Measurements from ENCODE around the gene CRACR2A. TPM values are rescaled to one million over a fixed set of nuclear protein-coding genes. Genes with fewer than 3 reads are reported as not detected.

The CRACR2A gene
- total RNA-seq, 1 experiment from 2014 or later, result 0.92 TPM

DNA sequence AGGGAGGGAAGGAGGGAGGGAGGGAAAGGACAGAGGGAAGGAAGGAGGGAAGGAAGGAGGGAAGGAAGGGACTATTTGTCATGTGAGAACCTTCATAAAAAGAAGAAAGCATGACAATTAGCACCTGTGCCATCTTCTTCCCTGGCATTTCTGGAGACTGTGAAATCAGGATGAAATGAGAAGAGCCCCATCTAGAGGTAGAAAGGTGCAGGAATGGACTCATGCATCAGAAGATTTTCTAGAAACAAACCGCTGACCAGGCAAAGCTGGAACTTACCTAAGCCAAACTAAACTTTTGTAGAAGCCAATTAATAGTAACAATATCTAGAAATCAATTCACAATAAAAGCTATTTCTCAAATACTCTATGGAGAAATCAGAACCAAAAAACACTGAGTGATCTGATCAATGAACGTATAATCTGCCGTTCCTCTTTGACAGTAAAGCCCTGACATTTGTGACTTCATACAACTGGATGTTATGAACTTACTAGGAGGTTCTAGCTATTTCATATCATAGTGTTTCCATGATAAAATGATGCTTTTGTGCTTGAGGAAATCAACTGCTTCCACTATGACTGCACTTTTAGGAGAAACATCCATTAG lies 24.4 kb upstream of the CRACR2A start:
- POLR2A ChIA-PET, result no interaction called here
- Histone ChIP-seq H3K27me3 (ENCODE audit: control insufficient read depth, insufficient read depth, low read length) (peaks cover 5% of the 10 kb centered on the region; the same call in 1 of the 2 replicates), H3K4me1 (ENCODE audit: control insufficient read depth, insufficient read depth, low read length) (no peaks in the 10 kb centered on the region), H3K27ac (ENCODE audit: low read length) (no peak overlapping the region), H3K4me3 (ENCODE audit: low read depth in 2 of 2, low read length in 2 of 2) (no peak overlapping the region), H3K36me3 (ENCODE audit: control insufficient read depth, insufficient read depth, low read length) (no peaks in the 10 kb centered on the region), H3K9me3 (ENCODE audit: control insufficient read depth, insufficient read depth, low read depth, low read length) (no peaks in the 10 kb centered on the region)
- peak; percentile 68; the same call in 1 of the 2 replicates for ATAC-seq
- TF ChIP-seq, protein P1, sequence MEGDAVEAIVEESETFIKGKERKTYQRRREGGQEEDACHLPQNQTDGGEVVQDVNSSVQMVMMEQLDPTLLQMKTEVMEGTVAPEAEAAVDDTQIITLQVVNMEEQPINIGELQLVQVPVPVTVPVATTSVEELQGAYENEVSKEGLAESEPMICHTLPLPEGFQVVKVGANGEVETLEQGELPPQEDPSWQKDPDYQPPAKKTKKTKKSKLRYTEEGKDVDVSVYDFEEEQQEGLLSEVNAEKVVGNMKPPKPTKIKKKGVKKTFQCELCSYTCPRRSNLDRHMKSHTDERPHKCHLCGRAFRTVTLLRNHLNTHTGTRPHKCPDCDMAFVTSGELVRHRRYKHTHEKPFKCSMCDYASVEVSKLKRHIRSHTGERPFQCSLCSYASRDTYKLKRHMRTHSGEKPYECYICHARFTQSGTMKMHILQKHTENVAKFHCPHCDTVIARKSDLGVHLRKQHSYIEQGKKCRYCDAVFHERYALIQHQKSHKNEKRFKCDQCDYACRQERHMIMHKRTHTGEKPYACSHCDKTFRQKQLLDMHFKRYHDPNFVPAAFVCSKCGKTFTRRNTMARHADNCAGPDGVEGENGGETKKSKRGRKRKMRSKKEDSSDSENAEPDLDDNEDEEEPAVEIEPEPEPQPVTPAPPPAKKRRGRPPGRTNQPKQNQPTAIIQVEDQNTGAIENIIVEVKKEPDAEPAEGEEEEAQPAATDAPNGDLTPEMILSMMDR (IDR thresholded peaks at IDR 0.05), result peak; percentile 66
- TF ChIP-seq, protein P2, sequence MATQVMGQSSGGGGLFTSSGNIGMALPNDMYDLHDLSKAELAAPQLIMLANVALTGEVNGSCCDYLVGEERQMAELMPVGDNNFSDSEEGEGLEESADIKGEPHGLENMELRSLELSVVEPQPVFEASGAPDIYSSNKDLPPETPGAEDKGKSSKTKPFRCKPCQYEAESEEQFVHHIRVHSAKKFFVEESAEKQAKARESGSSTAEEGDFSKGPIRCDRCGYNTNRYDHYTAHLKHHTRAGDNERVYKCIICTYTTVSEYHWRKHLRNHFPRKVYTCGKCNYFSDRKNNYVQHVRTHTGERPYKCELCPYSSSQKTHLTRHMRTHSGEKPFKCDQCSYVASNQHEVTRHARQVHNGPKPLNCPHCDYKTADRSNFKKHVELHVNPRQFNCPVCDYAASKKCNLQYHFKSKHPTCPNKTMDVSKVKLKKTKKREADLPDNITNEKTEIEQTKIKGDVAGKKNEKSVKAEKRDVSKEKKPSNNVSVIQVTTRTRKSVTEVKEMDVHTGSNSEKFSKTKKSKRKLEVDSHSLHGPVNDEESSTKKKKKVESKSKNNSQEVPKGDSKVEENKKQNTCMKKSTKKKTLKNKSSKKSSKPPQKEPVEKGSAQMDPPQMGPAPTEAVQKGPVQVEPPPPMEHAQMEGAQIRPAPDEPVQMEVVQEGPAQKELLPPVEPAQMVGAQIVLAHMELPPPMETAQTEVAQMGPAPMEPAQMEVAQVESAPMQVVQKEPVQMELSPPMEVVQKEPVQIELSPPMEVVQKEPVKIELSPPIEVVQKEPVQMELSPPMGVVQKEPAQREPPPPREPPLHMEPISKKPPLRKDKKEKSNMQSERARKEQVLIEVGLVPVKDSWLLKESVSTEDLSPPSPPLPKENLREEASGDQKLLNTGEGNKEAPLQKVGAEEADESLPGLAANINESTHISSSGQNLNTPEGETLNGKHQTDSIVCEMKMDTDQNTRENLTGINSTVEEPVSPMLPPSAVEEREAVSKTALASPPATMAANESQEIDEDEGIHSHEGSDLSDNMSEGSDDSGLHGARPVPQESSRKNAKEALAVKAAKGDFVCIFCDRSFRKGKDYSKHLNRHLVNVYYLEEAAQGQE (IDR thresholded peaks at IDR 0.05; ENCODE audit: insufficient read depth in 1 of 2, low read depth in 2 of 2, low read length in 1 of 2), result no peak
- no peak for TF ChIP-seq TCF7L2 (IDR thresholded peaks at IDR 0.05; ENCODE audit: low read depth, low read length)
- BruUV-seq (replicated peaks), result no TSS peak
- in situ Hi-C loops (cut with HindIII; ENCODE audit: low pct_unique_long_range_greater_than_20kb, low sequenced_read_pairs), result no loop called here
- DNase-seq (ENCODE audit: low read depth, low spot score), result peak; percentile 28
- intact Hi-C loops (cut with micrococcal nuclease; ENCODE audit: unreplicated experiment), result loop anchor here (2.0 to 10.0 kb wide), 2 partner anchors 113 to 477 kb away; no protein-coding TSS in a partner anchor
- CTCF ChIA-PET, result interaction anchor here (0.6 to 0.9 kb wide), 2 partner anchors 476 to 477 kb away, joined by 4 to 5 read pairs; no protein-coding TSS in a partner anchor

DNA sequence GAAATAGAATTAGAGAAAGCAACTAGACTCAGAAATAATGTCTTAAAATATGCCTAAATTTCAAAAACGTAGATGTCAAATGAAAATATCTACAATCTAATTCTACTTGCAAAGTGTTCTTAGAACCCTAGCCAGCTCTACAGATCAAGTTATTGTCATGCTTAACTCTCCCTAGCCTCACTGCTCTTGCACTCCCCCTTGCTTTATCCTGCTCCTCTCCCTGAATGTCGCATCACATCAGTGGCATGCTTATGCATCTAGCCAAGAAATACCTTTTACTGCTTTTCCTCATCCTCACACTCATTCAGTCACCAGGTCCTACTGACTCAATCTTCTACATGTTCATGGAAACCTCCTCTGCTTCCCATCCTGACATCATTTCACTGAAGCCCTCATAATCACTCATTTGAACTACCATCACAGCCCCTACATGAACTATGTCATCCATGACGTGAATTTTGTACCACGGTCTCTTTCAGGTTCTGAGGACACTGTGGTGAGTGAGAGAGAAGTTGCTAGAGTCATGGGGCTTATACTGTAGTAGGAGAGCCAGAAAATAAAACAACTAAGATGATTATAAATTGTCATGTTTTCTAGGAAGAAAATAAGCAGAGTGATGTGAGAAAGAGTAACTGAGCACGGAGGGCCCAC lies 22.6 kb upstream of the CRACR2A start:
- H3K36me3 ChIP-seq (ENCODE audit: control insufficient read depth, insufficient read depth, low read length), result no peaks in the 10 kb centered on the region
- intact Hi-C loops (cut with micrococcal nuclease; ENCODE audit: unreplicated experiment), result loop anchor here (2.0 to 10.0 kb wide), 2 partner anchors 111 to 475 kb away; no protein-coding TSS in a partner anchor
- BruUV-seq (replicated peaks), result no TSS peak
- TF ChIP-seq, protein P2 (IDR thresholded peaks at IDR 0.05; ENCODE audit: insufficient read depth in 1 of 2, low read depth in 2 of 2, low read length in 1 of 2), result no peak
- TF ChIP-seq, protein P1 (IDR thresholded peaks at IDR 0.05), result no peak
- no peak for TF ChIP-seq SIN3A (IDR thresholded peaks at IDR 0.05; ENCODE audit: borderline replicate concordance, insufficient read depth, low read depth, low read length)
- TF ChIP-seq TCF7L2 (IDR thresholded peaks at IDR 0.05; ENCODE audit: low read depth, low read length), result no peak
- TF ChIP-seq POLR2AphosphoS5 (IDR thresholded peaks at IDR 0.05; ENCODE audit: low read depth, low read length), result no peak
- in situ Hi-C loops (cut with HindIII; ENCODE audit: low pct_unique_long_range_greater_than_20kb, low sequenced_read_pairs), result no loop called here
- no peak overlapping the region for H3K27ac ChIP-seq (ENCODE audit: low read length)
- no peaks in the 10 kb centered on the region for H3K4me1 ChIP-seq (ENCODE audit: control insufficient read depth, insufficient read depth, low read length)
- no peak overlapping the region for H3K4me3 ChIP-seq (ENCODE audit: low read depth in 2 of 2, low read length in 2 of 2)
- peaks cover 5% of the 10 kb centered on the region; the same call in 1 of the 2 replicates for H3K27me3 ChIP-seq (ENCODE audit: control insufficient read depth, insufficient read depth, low read length)
- CTCF ChIA-PET, result no interaction called here
- no peaks in the 10 kb centered on the region for H3K9me3 ChIP-seq (ENCODE audit: control insufficient read depth, insufficient read depth, low read depth, low read length)
- POLR2A ChIA-PET, result no interaction called here
- ATAC-seq (no peak), DNase-seq (ENCODE audit: low read depth, low spot score) (no peak)

All from Panc1 (cell line).